Spinal cord (tissue), 10 donors: ENCODE measurements around the gene ARL9. TPM values are rescaled to one million over a fixed set of nuclear protein-coding genes. Genes with fewer than 3 reads are reported as not detected.

Experiments
- DNase-seq, 6 donors: peaks; one replicate each; pipeline versions ENCODE4 v3.0.0 to v3.0.0-alpha.2; 2013 to 2015; ENCODE audit warnings: low spot score in 6 of 6, low read depth in 4 of 6
- H3K27ac ChIP-seq: one replicate; pipeline ENCODE4 v1.5.1; 2013; ENCODE audit warnings: low read depth, low read length, control low read depth
- H3K27me3 ChIP-seq: one replicate; pipeline ENCODE4 v1.6.1; 2013; ENCODE audit warnings: low read length; ENCODE audit not compliant: control insufficient read depth, insufficient read depth
- H3K36me3 ChIP-seq: one replicate; pipeline ENCODE4 v1.6.1; 2013; ENCODE audit warnings: low read length; ENCODE audit not compliant: control insufficient read depth, insufficient read depth
- H3K4me1 ChIP-seq: one replicate; pipeline ENCODE4 v1.6.1; 2013; ENCODE audit warnings: low read length; ENCODE audit not compliant: control insufficient read depth, insufficient read depth
- H3K4me3 ChIP-seq: one replicate; pipeline ENCODE4 v1.5.1; 2013; ENCODE audit warnings: low read depth, low read length, control low read depth
- H3K9me3 ChIP-seq: one replicate; pipeline ENCODE4 v1.6.1; 2013; ENCODE audit warnings: low read length; ENCODE audit not compliant: control insufficient read depth, insufficient read depth
- WGBS: methylation state at CpG from one replicate; pipeline ENCODE4 v1.1.5; 2013; ENCODE audit warnings: missing lambda C conversion rate; ENCODE audit not compliant: insufficient coverage; 5-methylcytosine and 5-hydroxymethylcytosine counted together
- polyA plus RNA-seq, 2 donors: library from polyadenylated mRNA; unstranded; fragments of 120-200 nt; gene quantifications; one replicate each; pipeline ENCODE4 v1.2.1, GENCODE V29; 2013; ENCODE audit not compliant: insufficient read length in 2 of 2
- total RNA-seq, 2 donors: library from RNA; depleted of rRNA in 1 of 2; stranded (reverse); fragments of 120-200 nt in 1 of 2; fragments of >200 nt in 1 of 2; gene quantifications; one replicate each; pipeline versions ENCODE4 v1.2.3 to v1.2.4, GENCODE V29; 2013 to 2014
- donor health status: healthy.

The ARL9 gene
- total and polyA plus RNA-seq, 4 donors: 1.2 to 4.3 (median 2.2) TPM

DNA sequence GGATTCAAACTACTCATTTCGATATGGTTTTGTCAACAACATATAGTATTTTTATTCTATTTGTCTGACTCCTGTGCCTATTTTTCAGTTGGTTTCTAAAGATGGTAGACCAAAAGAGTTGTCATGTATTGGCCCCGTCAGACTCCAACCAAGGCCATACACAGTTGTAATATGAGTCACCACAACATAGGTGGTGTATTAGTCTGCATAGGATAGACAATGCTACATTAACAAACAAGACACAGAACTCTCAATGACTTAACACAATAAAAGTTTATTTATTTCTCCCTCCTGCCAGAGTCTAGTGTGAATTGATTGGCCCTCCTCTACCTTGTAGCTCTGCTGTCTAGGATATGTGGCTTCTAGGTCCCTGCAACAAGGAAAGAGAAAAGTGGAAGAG is 45.9 kb downstream of the ARL9 start:
- Histone ChIP-seq H3K4me3 (no peak overlapping the region), H3K36me3 (no peaks in the 10 kb centered on the region), H3K4me1 (no peaks in the 10 kb centered on the region), H3K27me3 (no peaks in the 10 kb centered on the region), H3K9me3 (no peaks in the 10 kb centered on the region), H3K27ac (no peak overlapping the region)
- no peak for DNase-seq
- WGBS: no CpG with 5 or more reads among the region's 2 CpGs

DNA sequence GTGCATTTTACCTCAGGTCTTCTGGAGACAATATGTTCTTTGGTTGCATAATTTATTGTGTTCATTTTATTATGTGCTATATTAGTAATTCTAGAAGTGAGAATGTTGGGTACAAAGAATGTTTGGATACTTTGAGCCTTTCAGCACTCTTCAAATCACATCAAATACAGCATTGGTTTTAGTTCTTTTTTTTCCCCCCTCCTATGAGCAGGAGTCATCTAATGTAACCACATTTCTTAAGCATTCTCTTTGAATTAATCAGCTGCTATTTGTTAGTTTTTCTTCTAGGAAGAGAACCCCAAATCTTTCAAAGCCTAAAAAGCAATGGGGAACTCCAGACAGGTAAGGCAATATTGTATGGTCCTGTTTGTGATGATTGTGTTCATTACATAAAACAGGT is 46.7 kb downstream of the ARL9 start:
- H3K27me3 ChIP-seq: no peaks in the 10 kb centered on the region
- no peak for DNase-seq
- no peaks in the 10 kb centered on the region for H3K9me3 ChIP-seq
- H3K36me3 ChIP-seq: no peaks in the 10 kb centered on the region
- no peak overlapping the region for H3K27ac ChIP-seq
- no peak overlapping the region for H3K4me3 ChIP-seq
- no peaks in the 10 kb centered on the region for H3K4me1 ChIP-seq

DNA sequence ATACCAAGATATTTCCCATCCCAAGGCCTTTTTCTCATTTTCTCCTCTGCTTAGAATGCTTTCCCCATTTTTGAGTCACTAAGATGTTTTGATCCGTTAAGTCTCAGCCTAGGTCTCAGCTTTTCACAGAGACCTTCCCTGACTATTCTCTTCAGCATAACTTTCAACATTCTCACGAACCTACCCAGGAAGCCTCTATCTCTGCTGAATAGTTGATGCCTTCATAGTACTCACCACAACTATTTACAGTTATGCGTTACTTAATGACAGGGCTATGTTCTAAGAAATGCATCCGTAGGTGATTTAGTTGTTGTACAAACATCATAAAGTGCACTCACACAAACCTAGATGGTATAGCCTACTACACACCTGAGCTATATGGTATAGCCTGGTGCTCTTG is 64.5 kb downstream of the ARL9 start:
- Histone ChIP-seq H3K27ac (no peak overlapping the region), H3K4me3 (no peak overlapping the region), H3K4me1 (no peaks in the 10 kb centered on the region), H3K27me3 (no peaks in the 10 kb centered on the region), H3K36me3 (no peaks in the 10 kb centered on the region), H3K9me3 (no peaks in the 10 kb centered on the region)
- no peak for DNase-seq
- WGBS: 83% methylated on average over 2 of the region's 4 CpGs

Other genes starting within 250 kb of the ARL9 start
- 10 to 100 TPM; 26.3 to 31.7 TPM for gene AASDH, start 118.3 kb upstream of the ARL9 start, total RNA-seq
- gene AASDH, start 118.3 kb upstream of the ARL9 start, polyA plus RNA-seq: 10 to 100 TPM; 13.4 to 13.5 TPM
- 10 to 100 TPM; 14.8 to 22.4 TPM for gene PPAT, start 70.2 kb upstream of the ARL9 start, total RNA-seq
- 10 to 100 TPM; 14.4 to 16.0 TPM for gene PPAT, start 70.2 kb upstream of the ARL9 start, polyA plus RNA-seq
- 10 to 100 TPM; 26.5 to 38.6 TPM for gene PAICS, start 69.5 kb upstream of the ARL9 start, total RNA-seq
- 10 to 100 TPM; 84.4 to 86.9 TPM for gene PAICS, start 69.5 kb upstream of the ARL9 start, polyA plus RNA-seq
- gene SRP72, start 38.2 kb upstream of the ARL9 start, total RNA-seq: 10 to 100 TPM; 59.1 to 76.8 TPM
- gene SRP72, start 38.2 kb upstream of the ARL9 start, polyA plus RNA-seq: 10 to 100 TPM; 72.6 to 91.5 TPM
- 100 to 1,000 TPM; 137 to 353 TPM for gene HOPX, start 175.5 kb downstream of the ARL9 start, total RNA-seq
- 100 to 1,000 TPM; 323 to 326 TPM for gene HOPX, start 175.5 kb downstream of the ARL9 start, polyA plus RNA-seq